Loucy (cell line): ENCODE data around the gene TMEM270.
A peak's percentile ranks its signal among the peaks of the same experiment; 100 is the strongest.

Experiments used
- H2AFZ ChIP-seq: fragments of 200-600 bp; sonication (generic); 2 replicates; pipeline ENCODE4 v1.6.0; 2016; ENCODE audit warnings: antibody characterized with exemption, mild to moderate bottlenecking, low read length, moderate library complexity
- H3F3A ChIP-seq: fragments of 200-600 bp; 2 replicates; pipeline ENCODE4 v1.6.0; 2016; ENCODE audit warnings: antibody characterized with exemption, low read depth, mild to moderate bottlenecking
- H3K27me3 ChIP-seq: fragments of 200-600 bp; sonication (generic); 2 replicates; pipeline ENCODE4 v1.6.1; 2014; ENCODE audit warnings: low read length, mild to moderate bottlenecking; ENCODE audit not compliant: insufficient read depth, poor library complexity, severe bottlenecking
- H3K36me3 ChIP-seq: fragments of 200-600 bp; sonication (generic); 2 replicates; pipeline ENCODE4 v1.6.1; 2016; ENCODE audit warnings: low read length; ENCODE audit not compliant: insufficient read depth
- H3K4me1 ChIP-seq: fragments of 200-600 bp; sonication (generic); 2 replicates; pipeline ENCODE4 v1.5.1; 2014; ENCODE audit warnings: low read length, mild to moderate bottlenecking; ENCODE audit not compliant: insufficient read depth, poor library complexity, severe bottlenecking
- H3K4me2 ChIP-seq: fragments of 200-600 bp; sonication (generic); 2 replicates; pipeline ENCODE4 v1.6.0; 2014; ENCODE audit warnings: antibody characterized with exemption, low read length, low read depth, mild to moderate bottlenecking; ENCODE audit not compliant: poor library complexity, severe bottlenecking
- H3K4me3 ChIP-seq: fragments of 200-600 bp; sonication (generic); 2 replicates; pipeline ENCODE4 v1.5.1; 2014; ENCODE audit warnings: low read length, mild to moderate bottlenecking, mixed read lengths; ENCODE audit not compliant: poor library complexity, severe bottlenecking
- H3K79me2 ChIP-seq: fragments of 200-600 bp; sonication (generic); 2 replicates; pipeline ENCODE4 v1.6.1; 2014; ENCODE audit warnings: low read length; ENCODE audit not compliant: insufficient read depth
- H3K9ac ChIP-seq: fragments of 200-600 bp; sonication (generic); 2 replicates; pipeline ENCODE4 v1.6.0; 2014; ENCODE audit warnings: mild to moderate bottlenecking, low read depth, low read length, moderate library complexity; ENCODE audit not compliant: poor library complexity, severe bottlenecking
- H3K9me2 ChIP-seq: fragments of 200-600 bp; sonication (generic); replicated peaks from 2 replicates; pipeline ENCODE4 v1.6.1; 2016; ENCODE audit warnings: low read depth, low read length, mixed read lengths
- H3K9me3 ChIP-seq: fragments of 200-600 bp; sonication (generic); 2 replicates; pipeline ENCODE4 v1.6.1; 2014; ENCODE audit warnings: mild to moderate bottlenecking, antibody characterized with exemption, low read length, low read depth; ENCODE audit not compliant: insufficient read depth
- H4K20me1 ChIP-seq: fragments of 200-600 bp; sonication (generic); 2 replicates; pipeline ENCODE4 v1.6.0; 2014; ENCODE audit warnings: antibody characterized with exemption, low read length, mild to moderate bottlenecking; ENCODE audit not compliant: insufficient read depth, poor library complexity, severe bottlenecking
- EZH2phosphoT487 ChIP-seq: fragments of 200-600 bp; IDR thresholded peaks from 2 replicates; pipeline ENCODE4 v1.6.1; 2018; ENCODE audit warnings: antibody characterized with exemption, mild to moderate bottlenecking, moderate library complexity, borderline replicate concordance
- TF ChIP-seq, protein P1 (sequence below): fragments of 200-600 bp; sonication (generic); conservative IDR thresholded peaks from 2 replicates; pipeline ENCODE4 v1.5.1; 2014; ENCODE audit warnings: mild to moderate bottlenecking, antibody characterized with exemption, low read length

TMEM270 gene

DNA sequence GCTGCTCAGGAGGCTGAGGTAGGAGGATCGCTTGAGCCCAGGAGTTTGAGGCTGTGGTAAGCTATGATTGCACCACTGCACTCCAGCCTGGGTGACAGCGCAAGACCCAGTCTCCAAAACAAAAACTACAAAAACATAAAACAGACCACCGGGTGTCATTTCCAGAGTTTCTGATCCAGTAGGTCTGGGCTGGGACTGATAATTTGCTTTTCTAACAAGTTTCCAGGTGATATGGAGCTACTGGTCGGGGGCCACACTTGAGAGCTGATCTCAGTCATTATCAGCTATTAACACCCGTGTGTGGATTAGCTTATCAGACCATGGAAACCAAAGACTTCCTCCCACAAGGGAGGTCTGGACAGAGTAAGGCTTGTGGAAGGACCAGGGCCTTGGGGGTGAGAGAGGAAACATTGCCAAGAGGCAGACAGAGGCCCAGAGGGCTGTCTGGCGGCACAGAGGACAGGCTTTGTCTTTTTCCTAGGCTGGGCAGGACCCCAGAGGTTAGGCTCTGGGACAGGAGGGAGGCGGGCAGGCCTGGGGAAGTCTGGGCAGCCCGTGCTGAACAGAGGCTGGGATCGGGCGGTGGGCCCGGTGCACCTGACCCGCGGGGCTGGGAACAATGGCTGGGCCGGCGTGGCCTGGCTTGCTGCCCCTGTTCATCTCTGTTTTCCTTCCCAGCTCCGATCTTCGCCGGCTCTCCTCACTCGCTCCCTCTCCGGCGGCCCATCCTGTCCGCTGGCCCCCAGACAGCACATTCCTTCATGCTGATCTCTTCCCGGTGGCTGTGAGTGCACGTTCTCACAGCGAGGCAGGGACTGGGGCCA, 25.2 kb downstream of the TMEM270 start:
- Histone ChIP-seq H3K36me3 (no peaks in the 10 kb centered on the region), H3K4me2 (peak overlapping the region; percentile 3), H3K9me3 (no peaks in the 10 kb centered on the region), H3K4me3 (no peak overlapping the region), H3K79me2 (no peaks in the 10 kb centered on the region), H4K20me1 (no peaks in the 10 kb centered on the region), H3K9me2 (no peaks in the 10 kb centered on the region), H3K9ac (peak overlapping the region; percentile 37), H3K4me1 (peaks cover 19% of the 10 kb centered on the region), H3K27me3 (no peaks in the 10 kb centered on the region), H3F3A (peaks cover 3% of the 10 kb centered on the region), H2AFZ (no peak overlapping the region)
- TF ChIP-seq, protein P1, sequence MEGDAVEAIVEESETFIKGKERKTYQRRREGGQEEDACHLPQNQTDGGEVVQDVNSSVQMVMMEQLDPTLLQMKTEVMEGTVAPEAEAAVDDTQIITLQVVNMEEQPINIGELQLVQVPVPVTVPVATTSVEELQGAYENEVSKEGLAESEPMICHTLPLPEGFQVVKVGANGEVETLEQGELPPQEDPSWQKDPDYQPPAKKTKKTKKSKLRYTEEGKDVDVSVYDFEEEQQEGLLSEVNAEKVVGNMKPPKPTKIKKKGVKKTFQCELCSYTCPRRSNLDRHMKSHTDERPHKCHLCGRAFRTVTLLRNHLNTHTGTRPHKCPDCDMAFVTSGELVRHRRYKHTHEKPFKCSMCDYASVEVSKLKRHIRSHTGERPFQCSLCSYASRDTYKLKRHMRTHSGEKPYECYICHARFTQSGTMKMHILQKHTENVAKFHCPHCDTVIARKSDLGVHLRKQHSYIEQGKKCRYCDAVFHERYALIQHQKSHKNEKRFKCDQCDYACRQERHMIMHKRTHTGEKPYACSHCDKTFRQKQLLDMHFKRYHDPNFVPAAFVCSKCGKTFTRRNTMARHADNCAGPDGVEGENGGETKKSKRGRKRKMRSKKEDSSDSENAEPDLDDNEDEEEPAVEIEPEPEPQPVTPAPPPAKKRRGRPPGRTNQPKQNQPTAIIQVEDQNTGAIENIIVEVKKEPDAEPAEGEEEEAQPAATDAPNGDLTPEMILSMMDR = no peak
- no peak for TF ChIP-seq EZH2phosphoT487

DNA sequence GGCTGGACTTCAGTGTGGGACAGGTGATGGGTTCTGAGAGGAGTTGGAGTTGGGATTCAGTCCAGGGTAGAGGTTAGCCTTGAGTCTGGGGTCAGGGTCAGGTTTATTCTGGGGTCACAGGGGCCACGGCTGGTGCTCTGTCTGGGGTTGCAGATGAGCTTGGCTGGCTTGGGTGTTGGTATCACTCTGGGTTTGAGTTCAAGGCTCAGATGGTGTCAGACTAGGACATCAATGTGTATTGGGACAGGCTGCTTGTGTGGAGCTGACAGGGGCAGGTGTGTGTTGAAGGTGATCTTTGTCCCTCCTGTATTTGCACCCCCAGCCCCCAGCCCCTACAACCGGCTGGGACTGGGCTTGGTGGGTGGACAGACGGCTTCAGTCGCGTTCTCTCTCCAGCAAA, 26.8 kb downstream of the TMEM270 start:
- Histone ChIP-seq H4K20me1 (no peaks in the 10 kb centered on the region), H3K4me1 (peaks cover 19% of the 10 kb centered on the region), H3K79me2 (no peaks in the 10 kb centered on the region), H3K4me2 (no peak overlapping the region), H3K9me3 (no peaks in the 10 kb centered on the region), H3F3A (peaks cover 3% of the 10 kb centered on the region), H3K9me2 (no peaks in the 10 kb centered on the region), H3K4me3 (no peak overlapping the region), H3K9ac (no peak overlapping the region), H3K27me3 (no peaks in the 10 kb centered on the region), H2AFZ (no peak overlapping the region), H3K36me3 (no peaks in the 10 kb centered on the region)
- no peak for TF ChIP-seq EZH2phosphoT487

DNA sequence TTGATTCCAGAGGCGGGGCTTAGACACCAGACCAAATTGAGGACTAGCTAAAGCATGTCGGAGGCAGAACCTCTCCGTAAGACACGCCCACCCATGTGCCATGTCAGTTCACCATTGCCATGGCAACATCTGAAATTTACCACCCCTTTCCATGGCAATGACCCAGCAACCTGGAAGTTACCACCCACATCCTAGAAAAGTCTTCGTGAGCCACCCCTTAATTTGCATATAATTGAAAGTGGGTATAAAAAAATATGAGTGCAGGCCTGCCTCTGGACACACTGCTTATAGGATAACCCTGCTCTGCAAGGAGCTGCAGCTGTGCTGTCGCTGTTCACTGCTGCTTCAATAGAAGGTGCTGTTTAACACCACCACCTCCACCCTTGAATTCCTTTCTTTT, 28.0 kb downstream of the TMEM270 start:
- H3K9ac ChIP-seq = no peak overlapping the region

More for the DNA sequence above, 28.0 kb downstream of the TMEM270 start:
- Histone ChIP-seq H3K79me2 (no peaks in the 10 kb centered on the region), H2AFZ (no peak overlapping the region), H3K27me3 (no peaks in the 10 kb centered on the region), H3K9me3 (no peaks in the 10 kb centered on the region), H3K4me2 (no peak overlapping the region), H4K20me1 (no peaks in the 10 kb centered on the region), H3K36me3 (no peaks in the 10 kb centered on the region), H3F3A (peaks cover 3% of the 10 kb centered on the region), H3K4me3 (no peak overlapping the region), H3K4me1 (peaks cover 19% of the 10 kb centered on the region), H3K9me2 (no peaks in the 10 kb centered on the region)
- no peak for TF ChIP-seq EZH2phosphoT487
- TF ChIP-seq, protein P1 = 0 out of 2 replicates have a peak, but pooled peaks have one; percentile 9
